ENCODE results near the gene ZNF487. TPM values are rescaled to one million over a fixed set of nuclear protein-coding genes. Genes with fewer than 3 reads are reported as not detected.
"Not testable (repeated sequence)": the region's sequence is repeated elsewhere in the genome, so short reads cannot be mapped to it uniquely, and the experiment has no call there.

ZNF487 gene
- total RNA-seq, 1 experiment from 2014 or later, result 8.1 TPM

DNA sequence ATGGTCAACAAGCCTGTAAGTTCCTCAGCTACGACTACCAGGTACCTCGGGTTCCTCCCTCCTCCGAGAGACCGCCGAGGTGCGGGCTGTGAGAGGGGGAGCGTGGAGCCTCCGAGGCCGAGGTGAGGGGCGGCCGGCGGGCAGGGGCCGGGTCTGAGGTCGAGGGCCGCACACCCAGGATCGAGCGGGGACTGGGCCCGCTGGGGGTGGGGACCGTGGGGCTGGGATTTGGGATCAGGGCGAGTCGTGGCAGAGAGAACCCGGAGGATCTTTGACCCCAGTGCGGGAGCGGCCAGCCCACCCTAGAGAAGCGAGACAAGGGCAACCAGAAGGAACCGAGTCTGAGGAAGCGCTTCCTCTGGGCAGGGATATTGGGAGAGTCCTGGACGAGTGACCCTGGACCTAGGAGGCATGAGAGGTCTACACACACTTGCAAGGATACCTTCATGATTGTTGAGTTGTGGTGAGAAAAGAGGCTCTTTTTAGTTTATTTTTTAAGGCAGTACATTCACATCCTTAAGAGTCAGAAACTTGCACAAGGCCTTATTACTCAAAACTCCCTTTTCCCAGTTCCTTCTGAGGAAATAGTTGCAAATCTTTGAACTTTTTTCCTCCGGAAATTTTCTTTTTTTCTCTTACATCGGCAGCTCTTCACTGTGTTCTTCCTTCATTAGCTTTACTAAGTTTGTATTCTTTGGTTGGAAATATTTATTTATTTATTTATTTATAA is 395 bp downstream of the ZNF487 start:
- DNase-seq (ENCODE audit: low spot score), result no peak

DNA sequence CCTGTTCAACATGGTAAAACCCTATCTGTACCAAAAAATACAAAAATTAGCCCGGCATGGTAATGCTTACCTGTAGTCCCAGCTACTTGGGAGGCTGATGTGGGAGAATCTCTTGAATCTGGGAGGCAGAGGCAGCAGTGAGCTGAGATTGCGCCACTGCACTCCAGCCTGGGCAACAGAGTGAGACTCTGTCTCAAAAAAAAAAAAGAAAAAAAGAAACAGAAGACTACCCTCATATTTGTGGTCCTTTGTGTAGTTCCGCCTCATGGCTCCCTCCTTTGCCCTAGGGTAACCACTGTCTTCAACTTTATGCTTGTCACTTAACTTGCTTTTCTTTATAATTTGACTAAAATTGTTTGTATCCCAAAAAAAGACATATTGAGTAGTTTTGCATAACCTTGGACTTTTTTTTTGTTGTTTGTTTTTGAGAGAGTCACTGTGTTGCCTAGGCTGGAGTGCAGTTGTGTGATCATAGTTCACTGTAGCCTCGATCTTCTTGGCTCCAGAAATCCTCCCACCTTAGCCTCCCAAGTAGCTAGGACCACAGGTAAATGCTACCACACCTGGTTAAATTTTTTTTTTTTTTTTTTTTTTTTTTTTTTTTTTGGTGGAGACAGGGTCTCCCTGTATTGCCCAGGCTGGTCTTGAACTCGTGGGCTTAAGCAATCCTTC is 3.7 kb downstream of the ZNF487 start:
- DNase-seq (ENCODE audit: low spot score), result no peak

DNA sequence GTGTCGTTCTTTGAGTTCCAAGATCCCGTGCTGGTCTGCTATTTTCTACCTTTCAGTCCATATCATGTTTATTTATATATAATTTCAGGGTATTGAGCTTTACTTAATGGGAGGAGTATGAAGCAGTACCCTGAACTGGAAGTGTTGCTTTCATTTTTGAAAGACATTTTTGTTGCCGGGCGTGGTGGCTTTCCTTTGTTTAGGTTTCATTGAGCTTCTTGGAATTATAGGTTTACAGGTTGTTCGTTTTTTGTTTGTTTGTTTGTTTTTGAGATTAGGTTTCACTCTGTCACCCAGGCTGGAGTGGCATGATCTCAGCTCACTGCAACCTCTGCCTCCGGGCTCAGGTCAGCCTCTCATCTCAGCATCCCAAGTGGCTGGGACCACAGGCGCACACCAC is 7.4 kb downstream of the ZNF487 start:
- DNase-seq (ENCODE audit: low spot score), result no peak

DNA sequence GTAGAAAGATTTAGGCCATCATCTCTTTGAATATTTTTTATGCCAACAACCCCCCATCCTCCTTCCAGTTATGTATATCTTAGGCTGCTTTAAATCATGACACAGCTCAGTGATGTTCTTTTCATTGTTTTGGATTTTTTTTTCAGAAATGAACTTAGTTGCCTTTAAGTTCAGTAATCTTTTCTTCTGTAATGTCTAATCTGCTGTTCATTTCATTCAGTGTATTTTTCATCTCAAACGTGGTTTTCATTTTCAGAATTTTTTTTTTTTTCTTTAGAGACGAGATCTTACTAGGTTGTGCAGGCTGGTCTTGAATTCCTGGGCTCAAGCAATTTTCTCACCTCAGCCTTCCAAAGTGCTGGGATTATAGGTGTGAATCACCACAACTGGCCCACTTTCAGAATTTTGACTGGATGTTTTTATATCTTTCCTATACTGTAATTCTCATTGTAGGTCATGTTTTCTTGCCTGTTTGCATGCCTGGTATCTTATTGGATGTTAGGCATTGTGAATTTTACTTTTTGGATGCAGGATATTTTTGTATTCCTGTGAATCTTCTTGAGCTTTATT is 8.1 kb downstream of the ZNF487 start:
- no peak for DNase-seq (ENCODE audit: low spot score)

DNA sequence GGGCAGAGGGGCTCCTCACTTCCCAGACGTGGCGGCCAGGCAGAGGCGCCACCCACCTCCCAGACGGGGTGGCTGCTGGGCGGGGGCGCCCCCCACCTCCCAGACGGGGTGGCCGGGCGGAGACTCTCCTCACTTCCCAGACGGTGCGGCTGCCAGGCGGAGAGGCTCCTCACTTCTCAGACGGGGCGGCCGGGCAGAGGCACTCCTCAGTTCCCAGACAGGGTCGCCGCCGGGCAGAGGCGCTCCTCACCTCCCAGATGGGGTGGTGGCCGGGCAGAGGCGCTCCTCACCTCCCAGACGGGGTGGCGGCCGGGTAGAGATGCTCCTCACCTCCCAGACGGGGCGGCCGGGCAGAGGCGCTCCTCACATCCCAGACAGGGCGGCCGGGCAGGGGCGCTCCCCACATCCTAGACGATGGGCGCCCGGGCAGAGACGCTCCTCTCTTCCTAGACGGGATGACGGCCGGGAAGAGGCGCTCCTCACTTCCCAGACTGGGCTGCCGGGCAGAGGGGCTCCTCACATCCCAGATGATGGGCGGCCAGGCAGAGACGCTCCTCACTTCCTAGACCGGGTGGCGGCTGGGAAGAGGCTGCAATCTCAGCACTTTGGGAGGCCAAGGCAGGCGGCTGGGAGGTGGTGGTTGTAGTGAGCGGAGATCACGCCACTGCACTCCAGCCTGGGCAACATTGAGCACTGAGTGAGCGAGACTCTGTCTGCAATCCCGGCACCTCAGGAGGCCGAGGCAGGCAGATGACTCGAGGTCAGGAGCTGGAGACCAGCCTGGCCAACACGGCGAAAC is 9.5 kb downstream of the ZNF487 start:
- DNase-seq (ENCODE audit: low spot score), result not testable (repeated sequence)

DNA sequence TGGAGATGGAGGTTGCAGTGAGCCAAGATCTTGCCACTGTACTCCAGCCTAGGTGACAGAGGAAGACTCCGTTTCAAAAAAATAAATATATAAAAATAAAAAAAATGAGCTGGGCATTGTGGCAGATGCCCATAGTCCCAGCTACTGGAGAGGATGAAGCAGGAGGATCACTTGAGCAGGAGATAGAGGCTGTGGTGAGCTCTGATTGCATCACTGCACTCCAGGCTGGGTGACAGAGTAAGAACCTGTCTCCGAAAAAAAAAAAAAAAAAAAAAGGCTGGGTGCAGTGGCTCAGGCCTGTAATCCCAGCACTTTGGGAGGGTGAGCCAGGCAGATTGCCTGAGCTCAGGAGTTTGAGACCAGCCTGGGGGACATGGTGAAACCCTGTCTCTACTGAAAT is 11.8 kb downstream of the ZNF487 start:
- no peak for DNase-seq (ENCODE audit: low spot score)

DNA sequence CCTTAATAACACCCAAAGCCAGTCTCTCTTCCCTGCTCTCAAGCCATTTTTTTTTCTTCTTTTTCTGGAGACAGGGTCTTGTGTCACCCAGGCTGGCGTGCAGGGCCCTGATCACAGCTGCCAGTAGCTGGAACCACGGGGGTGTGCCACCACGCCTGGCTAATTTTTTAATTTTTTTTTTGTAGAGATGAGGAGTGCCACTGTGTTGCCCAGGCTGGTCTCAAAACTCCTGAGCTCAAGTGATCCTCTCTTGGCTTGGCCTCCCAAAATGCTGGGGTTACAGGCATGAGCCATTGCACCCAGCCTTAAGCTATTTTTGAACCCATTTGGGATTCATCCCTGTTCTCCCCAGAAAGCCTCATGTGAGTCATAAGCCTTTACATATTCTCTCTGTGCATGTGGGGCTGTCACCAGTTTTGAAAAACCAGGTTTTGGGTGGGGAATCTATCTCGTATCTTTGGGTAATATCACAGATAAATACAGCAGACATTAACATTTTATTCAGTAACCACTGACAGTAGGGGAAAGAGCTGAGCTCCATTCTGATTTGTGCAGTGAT is 15.5 kb downstream of the ZNF487 start:
- no peak for DNase-seq (ENCODE audit: low spot score)

DNA sequence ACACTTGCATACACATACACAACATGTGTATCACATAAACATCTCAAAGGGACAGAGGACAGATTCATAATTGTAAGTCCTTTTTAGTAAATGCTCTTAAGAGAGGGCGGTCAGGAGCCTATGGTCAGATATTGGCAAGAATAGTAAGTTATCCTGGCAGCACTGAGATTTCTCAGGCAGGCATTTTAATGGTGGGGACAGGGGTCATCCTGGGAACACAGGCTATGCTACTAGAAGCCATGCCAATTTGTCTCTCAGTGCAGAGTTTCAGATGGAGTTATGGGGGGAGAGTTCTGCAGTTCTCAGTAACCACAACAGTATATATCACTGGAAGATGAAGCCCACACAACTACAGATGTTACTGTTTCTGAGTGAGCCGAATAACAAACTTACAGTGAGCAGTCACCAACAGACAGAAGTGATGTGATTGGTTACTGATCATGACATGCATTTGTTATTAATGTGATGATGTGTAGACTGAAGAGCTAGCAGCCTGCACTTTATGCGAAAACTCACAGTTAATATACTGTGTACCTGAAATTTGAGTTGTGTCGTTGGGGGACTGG is 16.4 kb downstream of the ZNF487 start:
- DNase-seq (ENCODE audit: low spot score), result no peak

DNA sequence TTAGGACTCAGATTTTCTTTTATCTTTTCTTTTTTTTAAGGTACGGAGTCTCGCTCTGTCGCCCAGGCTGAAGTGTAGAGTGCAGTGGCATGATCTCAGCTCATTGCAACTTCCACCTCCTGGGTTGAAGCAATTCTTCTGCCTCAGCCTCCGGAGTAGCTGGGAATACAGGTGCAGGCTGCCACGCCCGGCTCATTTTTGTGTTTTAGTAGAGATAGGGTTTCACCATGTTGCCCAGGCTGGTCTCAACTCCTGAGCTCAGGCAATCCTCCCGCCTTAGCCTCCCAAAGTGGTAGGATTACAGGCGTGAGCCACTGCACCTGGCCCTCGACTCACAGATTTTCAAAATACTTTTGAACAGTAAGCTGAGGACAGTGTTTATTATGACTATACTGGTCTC is 17.1 kb downstream of the ZNF487 start:
- DNase-seq (ENCODE audit: low spot score), result not testable (repeated sequence)

DNA sequence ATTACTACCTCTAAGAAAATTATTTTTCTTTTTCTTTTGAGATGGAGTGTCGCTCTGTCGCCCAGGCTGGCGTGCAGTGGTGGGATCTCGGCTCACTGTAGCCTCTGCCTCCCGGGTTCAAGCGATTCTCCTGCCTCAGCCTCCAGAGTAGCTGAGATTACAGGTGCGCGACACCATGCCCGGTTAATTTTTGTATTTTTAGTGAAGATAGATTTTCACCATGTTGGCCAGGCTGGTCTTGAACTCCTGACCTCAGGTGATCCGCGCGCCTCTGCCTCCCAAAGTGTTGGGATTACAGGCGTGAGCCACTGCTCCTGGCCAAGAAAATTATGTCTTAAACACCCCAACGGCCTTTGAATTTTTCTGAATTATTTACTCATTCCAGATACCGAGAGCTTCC is 19.6 kb downstream of the ZNF487 start:
- not testable (repeated sequence) for DNase-seq (ENCODE audit: low spot score)

DNA sequence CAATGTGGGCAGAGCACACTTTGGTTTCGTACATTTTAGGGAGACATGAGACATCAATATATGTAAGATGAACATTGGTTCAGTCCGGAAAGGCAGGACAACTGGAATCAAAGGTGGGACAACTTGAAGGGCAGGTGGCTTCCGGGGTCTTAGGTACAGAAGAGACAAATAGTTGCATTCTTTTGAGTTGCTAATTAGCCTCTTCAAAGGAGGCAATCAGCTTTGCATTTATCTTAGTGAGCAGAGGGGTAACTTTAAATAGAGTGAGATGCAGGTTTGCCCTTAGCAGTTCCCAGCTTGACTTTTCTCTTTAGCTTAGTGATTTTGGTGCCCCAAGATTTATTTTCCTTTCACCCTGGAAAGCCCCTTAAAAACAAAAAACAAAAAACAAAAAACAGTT is 21.3 kb downstream of the ZNF487 start:
- DNase-seq (ENCODE audit: low spot score), result no peak

DNA sequence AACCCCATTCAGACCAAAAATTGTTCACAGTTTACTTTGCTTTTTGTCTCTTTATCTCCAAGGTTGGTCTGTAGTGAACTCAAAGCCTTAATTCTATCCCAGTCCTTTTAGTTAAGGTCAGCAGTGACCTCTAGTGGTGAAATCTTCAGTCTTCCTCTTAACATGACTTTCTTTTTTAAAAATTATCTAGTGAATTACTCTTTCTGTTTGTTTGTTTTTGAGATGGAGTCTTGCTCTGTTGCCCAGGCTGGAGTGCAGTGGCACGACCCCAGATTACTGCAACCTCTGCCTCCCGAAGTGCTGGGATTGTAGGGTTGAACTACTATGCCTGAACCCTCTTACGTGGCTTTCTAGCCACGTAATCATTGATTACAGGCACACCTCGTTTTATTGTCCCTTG is 25.0 kb downstream of the ZNF487 start:
- peak; percentile 91 for DNase-seq (ENCODE audit: low spot score)

DNA sequence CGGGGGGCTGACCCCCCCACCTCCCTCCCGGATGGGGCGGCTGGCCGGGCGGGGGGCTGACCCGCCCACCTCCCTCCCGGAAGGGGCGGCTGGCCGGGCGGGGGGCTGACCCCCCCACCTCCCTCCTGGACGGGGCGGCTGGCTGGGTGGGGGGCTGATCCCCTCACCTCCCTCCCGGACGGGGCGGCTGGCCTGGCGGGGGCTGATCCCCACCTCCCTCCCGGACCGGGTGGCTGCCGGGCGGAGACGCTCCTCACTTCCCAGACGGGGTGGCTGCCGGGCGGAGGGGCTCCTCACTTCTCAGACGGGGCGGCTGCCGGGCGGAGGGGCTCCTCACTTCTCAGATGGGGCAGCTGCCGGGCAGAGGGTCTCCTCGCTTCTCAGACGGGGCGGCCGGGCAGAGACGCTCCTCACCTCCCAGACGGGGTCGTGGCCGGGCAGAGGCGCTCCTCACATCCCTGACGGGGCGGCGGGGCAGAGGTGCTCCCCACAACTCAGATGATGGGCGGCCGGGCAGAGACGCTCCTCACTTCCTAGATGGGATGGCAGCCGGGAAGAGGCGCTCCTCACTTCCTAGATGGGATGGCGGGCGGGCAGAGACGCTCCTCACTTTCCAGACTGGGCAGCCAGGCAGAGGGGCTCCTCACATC is 28.3 kb downstream of the ZNF487 start:
- not testable (repeated sequence) for DNase-seq (ENCODE audit: low spot score)

DNA sequence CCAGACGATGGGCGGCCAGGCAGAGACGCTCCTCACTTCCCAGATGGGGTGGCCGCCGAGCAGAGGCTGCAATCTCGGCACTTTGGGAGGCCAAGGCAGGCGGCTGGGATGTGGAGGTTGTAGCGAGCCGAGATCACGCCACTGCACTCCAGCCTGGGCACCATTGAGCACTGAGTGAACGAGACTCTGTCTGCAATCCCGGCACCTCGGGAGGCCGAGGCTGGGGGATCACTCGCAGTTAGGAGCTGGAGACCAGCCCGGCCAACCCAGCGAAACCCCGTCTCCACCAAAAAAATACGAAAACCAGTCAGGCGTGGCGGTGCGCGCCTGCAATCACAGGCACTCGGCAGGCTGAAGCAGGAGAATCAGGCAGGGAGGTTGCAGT is 28.8 kb downstream of the ZNF487 start:
- DNase-seq (ENCODE audit: low spot score), result not testable (repeated sequence)

DNA sequence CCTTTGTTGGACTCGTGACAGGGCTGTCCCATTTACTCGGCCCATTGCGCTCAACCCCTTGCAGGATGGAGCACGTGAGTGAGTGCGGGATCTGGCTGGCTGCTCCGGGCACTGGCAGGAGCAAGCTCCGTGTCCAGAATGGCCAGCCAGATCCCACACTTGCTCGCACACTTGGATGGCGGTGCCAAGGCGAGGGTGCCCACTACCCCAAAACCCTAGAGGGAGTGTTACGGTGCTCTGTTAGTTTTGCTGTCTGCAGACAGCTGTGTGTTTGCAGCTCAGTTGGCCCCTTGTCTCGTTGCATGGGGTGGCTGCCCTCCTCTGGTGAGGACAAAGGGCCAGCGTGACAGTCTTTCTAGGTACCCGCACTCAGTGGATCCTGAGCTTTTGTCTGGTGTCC is 34.2 kb downstream of the ZNF487 start:
- no peak for DNase-seq (ENCODE audit: low spot score)

DNA sequence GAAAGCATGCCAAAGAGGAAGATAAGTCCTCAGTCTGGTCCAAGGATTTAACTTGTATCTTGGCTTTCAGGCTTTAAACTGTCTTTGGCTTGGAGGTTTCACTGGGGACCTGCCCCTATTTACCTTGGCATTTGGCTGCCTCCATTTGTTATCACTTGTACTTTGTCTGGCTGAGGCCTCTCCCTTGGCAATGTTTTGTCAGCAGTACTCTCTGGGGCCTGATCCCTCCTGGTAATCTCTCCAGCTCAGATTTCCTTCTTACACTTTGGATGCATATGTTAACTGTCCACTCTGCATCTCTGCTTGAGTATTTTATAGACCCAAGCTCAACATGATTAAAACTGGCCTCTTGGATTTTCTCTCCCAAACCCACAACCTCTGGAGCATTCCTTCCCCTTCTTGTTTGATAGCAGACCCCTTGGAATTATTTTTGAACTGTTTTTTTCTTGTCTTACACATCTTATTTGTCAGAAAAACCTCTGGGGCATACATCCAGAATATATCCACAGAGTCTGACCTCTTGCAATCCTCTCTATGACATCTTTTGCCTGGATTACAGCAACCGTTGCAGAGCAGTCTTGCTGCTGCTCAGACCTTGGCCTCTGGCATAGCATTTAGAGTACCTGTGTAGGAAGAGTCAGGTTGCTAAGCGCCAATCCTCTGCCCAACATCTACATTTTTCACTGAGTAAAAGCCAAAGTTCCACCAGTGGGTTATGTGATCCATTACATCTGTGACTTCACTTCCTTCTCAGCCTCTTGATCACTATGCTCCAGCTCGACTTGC is 35.2 kb downstream of the ZNF487 start:
- DNase-seq (ENCODE audit: low spot score), result no peak

DNA sequence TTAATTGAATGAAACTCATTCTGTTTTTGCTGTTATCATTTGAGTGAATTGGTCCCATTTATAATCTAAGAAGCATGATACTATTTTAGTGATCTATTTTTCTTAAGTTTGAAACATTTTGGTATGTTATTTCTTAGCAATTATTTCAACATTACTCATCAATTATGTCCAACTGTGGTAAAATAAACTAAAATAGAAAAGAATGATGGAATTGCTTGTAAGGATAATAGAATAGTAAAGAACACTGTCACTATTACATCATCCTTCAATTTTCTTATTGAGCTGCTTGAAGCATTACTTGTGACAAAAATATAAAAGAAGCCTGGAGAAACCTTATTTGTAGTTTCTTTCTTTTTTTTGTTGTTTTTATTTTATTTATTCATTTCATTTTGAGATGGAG is 42.4 kb downstream of the ZNF487 start:
- DNase-seq (ENCODE audit: low spot score), result no peak

DNA sequence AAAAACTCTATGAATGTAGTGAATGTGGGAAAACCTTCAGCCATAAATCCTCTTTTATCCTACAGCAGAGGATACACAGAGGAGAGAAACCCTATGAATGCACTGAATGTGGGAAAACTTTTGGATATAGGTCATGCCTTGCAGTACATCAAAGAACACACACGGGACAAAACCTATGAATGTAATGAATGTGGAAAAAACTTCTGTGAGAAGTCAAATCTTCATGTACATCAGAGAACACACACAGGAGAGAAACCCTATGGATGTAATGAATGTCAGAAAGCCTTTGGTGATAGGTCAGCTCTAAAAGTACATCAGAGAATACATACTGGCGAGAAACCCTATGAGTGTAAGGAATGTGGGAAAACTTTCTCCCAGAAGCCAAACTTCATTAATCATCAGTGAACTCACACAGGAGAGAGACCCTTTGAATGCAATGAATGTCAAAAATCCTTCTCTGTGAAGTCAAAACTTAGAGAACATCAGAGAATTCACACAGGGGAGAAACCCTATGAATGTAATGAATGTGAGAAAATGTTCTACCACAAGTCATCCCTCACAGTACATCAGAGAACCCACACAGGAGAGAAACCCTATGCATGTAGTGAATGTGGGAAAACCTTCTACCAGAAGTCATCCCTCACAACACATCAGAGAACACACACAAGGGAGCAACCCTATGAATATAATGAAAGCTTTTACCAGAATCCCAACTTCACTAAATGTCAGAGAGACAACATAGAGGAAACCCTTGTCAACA is 45.6 kb downstream of the ZNF487 start:
- no peak for DNase-seq (ENCODE audit: low spot score)

DNA sequence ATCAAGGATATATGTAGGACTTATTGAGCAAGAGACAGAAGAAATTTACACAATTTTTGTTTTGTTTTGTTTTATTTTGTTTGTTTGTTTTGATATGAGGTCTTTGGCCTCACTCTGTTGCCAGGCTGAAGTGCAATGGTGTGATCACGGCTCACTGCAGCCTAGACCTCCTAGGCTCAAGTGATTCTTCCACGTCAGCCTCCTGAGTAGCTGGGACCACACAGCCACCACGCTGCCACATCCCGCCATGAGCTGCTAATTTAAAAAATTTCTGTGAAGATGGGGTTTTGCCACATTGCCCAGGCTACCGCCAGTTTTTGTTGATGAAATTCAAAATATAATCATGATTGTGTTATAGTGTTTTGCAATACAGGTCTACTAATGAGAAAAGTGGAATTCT is 54.9 kb downstream of the ZNF487 start:
- no peak for DNase-seq (ENCODE audit: low spot score)

DNA sequence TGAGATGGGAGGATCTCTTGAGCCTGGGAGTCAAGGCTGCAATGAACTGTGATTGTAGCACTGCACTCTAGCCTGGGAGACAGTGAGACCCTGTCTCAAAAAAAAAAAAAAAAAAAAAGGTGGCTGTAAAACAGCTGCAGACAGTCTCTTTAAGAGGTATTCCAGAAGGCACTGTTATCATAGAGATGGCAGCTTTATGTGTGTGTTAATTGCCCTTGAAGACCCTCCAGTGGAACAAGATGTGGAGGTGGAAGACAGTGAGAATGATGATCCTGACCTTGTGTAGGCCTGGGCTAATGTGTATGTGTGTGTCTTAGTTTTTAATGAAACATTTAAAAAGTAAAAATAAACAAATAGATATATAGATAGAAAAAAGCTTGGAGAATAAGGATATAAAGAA is 66.0 kb downstream of the ZNF487 start:
- DNase-seq (ENCODE audit: low spot score), result no peak

All from HT-29 (cell line).